ENCODE results near the gene GABRB1.

The GABRB1 gene

GRCh38 chr4:47386561-47387235, 355.3 kb downstream of the GABRB1 start:
- no peak for DNase-seq (ENCODE audit: low read depth)

DNA sequence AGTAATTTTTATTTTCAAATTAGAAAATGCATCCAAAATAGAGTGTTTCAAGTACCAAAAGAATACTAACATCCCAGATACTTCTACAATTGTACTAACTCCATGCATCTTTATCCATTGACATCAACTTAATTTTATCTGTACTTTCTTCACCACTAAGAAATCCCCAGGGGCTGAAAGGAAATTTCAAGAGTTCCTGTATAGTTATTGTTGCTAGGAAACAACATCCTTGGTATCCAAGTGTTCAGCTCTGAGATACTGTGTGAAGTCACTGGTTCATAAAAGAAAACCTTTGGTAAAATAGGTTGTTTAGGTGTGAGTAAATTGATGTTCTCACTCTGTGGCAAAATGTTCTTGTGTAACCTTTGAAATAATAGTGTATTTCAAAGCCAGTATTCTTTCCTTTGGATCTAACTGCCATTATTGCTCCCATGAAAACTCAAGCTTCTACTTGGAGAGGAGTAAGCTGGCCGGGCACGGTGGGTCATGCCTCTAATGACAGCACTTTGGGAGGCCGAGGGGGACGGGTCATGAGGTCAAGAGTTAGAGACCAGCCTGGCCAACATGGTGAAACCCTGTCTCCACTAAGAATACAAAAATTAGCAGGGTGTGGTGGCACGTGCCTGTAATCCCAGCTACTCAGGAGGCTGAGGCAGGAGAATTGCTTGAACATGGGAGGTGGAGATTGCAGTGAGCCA, 359.2 kb downstream of the GABRB1 start:
- no peak for DNase-seq (ENCODE audit: low read depth)

DNA sequence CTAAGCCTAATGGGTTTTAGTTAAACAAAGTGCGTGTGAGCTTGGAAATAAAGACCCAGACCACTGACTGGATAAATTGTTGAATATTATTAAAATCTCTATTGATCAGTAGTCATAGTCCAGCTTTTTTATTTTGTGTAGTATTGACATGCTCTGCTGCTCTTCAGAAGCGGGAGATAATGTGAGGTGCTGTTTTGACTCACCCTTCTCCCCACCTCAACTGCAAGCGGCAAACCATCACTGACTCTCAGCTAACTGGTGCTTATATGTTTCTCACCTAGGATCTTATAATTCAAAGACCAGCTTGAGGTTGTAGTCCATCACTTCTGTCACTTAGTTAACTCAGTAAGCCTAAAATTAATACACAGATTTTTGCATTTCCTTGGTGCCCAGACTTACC, 359.9 kb downstream of the GABRB1 start:
- no peak for DNase-seq (ENCODE audit: low read depth)

GRCh38 chr4:47406408-47406807, 375.0 kb downstream of the GABRB1 start:
- DNase-seq (ENCODE audit: low read depth), result no peak

DNA sequence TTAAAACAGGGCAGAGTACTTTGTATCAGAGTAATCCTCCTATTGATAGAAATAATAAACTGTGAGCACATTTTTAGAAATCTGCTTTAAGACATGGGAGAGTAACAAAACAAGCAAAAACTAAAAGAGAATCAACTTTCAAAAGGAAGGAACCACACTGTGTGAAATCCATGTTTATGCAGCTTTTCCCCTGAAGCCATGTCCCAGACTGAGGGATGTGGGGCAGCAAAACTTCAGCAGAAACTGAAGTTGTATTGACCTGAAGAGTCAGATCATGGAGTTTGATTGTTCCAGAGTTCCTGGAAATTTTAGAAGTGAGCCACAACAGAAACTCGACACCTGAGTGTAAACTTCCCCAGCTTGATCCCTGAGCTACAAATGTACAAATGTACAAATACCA, 378.9 kb downstream of the GABRB1 start:
- DNase-seq (ENCODE audit: low read depth), result no peak

DNA sequence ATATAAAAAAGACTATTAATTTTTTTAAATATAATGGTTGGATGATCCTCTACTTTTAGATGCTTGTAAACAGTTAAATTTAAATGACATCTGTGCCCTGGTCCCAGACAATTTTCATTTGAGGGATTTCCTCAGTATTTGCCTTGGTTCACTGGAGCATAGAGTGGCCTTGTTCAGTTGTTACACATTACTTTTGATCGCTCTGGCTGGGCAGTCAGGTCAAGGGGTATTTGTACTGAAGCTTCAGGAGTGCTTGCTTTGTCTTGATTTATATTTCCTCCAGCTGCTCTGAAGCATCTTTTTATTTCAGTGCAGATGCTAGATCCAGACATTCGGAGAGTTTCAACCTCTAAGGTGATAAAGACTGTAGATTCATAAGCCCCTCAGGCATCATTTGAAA, 382.2 kb downstream of the GABRB1 start:
- no peak for DNase-seq (ENCODE audit: low read depth)

- DNase-seq (ENCODE audit: low read depth), result no peak
Observed at GRCh38 chr4:47415719-47416118, 384.4 kb downstream of the GABRB1 start.

- no peak for DNase-seq (ENCODE audit: low read depth)
Observed at GRCh38 chr4:47418147-47418546, 386.8 kb downstream of the GABRB1 start.

- DNase-seq (ENCODE audit: low read depth), result no peak
Observed at GRCh38 chr4:47419296-47419695, 387.9 kb downstream of the GABRB1 start.

DNA sequence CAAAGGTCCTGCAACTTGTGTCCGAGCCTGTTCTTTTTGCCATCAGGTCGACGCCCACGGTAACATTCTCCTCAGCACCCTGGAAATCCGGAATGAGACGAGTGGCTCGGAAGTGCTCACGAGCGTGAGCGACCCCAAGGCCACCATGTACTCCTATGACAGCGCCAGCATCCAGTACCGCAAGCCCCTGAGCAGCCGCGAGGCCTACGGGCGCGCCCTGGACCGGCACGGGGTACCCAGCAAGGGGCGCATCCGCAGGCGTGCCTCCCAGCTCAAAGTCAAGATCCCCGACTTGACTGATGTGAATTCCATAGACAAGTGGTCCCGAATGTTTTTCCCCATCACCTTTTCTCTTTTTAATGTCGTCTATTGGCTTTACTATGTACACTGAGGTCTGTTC, 394.3 kb downstream of the GABRB1 start:
- DNase-seq (ENCODE audit: low read depth), result no peak

DNA sequence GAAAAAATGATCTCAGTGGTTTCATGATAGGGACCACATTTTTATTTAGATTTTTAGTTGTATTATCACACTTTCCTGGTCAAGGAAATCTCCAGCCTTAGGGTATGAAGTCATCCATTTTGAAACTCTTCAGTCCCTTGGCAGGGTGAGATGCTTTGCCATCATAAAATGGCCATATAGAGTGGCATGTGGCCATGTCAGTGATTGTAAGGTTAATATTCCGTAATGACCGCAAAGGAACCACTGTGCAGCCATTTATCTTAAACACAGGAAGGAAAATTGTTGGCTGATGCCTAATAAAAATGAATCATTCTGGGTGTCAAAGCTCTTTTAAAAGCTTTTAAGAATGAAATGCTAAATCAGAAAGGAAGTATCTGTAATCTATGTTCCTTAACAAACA, 396.6 kb downstream of the GABRB1 start:
- no peak for DNase-seq (ENCODE audit: low read depth)

DNA sequence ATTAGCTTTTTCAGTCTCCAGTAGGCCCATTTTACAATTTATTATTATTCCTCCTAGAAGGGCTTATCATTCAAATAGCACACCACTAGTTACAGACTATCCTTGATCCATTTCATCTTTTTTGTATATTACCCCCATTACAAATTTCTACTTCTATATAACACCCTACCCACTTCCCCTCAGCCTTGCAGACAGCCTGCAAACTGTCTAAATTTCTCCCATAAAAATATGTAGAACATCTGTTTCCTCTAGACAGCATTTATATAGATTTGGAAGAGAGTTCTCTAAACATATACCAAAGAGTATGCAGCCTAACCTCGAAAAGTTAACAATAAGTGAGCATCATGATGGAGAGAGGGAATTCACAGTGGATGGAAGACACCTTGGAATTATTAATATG, 401.4 kb downstream of the GABRB1 start:
- DNase-seq (ENCODE audit: low read depth), result no peak

GRCh38 chr4:47434931-47435330, 403.6 kb downstream of the GABRB1 start:
- no peak for DNase-seq (ENCODE audit: low read depth)

DNA sequence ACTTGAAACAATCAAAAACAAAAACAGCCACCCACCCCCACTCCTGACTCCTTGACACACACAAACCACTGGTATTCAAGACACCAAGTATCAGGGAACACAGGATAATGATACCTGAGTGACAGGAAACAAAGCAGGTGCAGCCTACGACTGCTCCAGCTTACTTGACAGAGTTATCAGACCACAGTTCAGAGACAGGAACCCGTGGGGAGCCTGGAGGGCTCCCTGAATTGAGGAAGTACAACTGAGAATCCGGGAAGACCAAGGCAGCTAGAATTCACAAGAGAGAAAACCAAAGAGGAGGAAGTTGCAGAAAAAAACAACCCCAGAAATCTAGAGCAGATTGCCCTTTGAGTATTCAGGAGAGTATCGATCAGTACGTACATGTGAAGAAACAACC, 411.6 kb downstream of the GABRB1 start:
- no peak for DNase-seq (ENCODE audit: low read depth)

DNA sequence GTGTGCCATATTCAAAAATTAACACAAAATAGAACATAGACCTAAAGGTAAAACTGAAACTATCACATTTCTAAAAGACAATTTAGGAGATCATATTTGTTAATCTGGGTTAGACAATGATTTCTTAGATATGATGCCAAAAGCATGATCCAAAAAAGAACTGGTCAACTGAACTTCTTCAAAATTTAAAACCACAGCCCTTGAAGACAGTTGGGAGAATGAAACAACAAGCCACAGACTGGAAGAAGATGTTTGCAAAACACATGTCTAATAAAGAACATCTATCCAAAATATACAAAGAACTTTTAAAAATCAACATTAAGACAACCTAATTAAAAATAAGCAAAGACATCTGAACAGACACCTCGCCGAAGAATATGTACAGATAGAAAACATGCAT, 412.7 kb downstream of the GABRB1 start:
- no peak for DNase-seq (ENCODE audit: low read depth)

- no peak for DNase-seq (ENCODE audit: low read depth)
Observed at GRCh38 chr4:47451657-47452056, 420.3 kb downstream of the GABRB1 start.

DNA sequence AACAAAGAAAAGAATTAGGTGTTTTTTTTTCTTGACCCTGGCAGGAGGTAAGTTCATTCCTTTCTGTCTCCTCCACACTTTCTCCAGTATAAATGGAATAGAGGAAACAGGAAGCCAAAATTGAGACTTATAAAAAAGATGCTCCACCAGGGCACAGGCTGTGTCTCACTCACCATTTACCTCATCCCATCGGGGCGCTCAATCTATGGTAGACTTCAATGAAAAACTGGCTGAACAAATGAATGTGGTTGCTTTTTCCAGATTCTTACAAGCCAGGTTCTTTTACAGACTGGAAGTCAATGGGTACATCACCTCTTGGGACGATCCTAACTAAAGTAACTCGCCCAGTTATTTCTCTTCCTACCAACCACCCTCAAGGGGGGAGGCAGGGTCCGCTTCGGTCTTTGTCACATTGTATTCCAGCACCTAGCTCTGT, 431.4 kb downstream of the GABRB1 start:
- DNase-seq (ENCODE audit: low read depth), result no peak

GRCh38 chr4:47463235-47463956, 432.0 kb downstream of the GABRB1 start, which contains the start of gene COMMD8:
TSS of gene COMMD8 (minus strand) at chr4:47463702. CDS start at chr4:47463651, 51 bp downstream.
- DNase-seq (ENCODE audit: low read depth), result peak; percentile 92

GRCh38 chr4:47465004-47465403, 433.6 kb downstream of the GABRB1 start:
- DNase-seq (ENCODE audit: low read depth), result no peak

- no peak for DNase-seq (ENCODE audit: low read depth)
Observed at GRCh38 chr4:47466056-47466785, 434.9 kb downstream of the GABRB1 start.

GRCh38 chr4:47468706-47469365, 437.5 kb downstream of the GABRB1 start:
- DNase-seq (ENCODE audit: low read depth), result no peak

GRCh38 chr4:47469951-47470350, 438.6 kb downstream of the GABRB1 start:
- DNase-seq (ENCODE audit: low read depth), result no peak
